DMS114 treated with DMSO at 0.1 percent for 48 hours (cell line): ENCODE results near the gene HSD17B10.
"Not testable (repeated sequence)": the region's sequence is repeated elsewhere in the genome, so short reads cannot be mapped to it uniquely, and the experiment has no call there.

Source experiments
- DNase-seq: peaks from one replicate; lab custom pipeline; 2025; ENCODE audit not compliant: unreplicated experiment; lab: John Stamatoyannopoulos, UW

The HSD17B10 gene

GRCh38 chrX:53433651-53434639, at the start of gene HSD17B10:
HSD17B10 (minus strand) TSS chrX:53434370; CDS start chrX:53434345, 25 bp downstream.
- DNase-seq, result peak; percentile 72

- no peak for DNase-seq
Observed at GRCh38 chrX:53483416-53483815, 49.2 kb upstream of the HSD17B10 start.

- peak; percentile 2 for DNase-seq
Observed at GRCh38 chrX:53481816-53482465, 47.8 kb upstream of the HSD17B10 start.

GRCh38 chrX:53481093-53481492, 46.9 kb upstream of the HSD17B10 start:
- no peak for DNase-seq

GRCh38 chrX:53479301-53479700, 45.1 kb upstream of the HSD17B10 start:
- DNase-seq, result no peak

GRCh38 chrX:53476371-53476770, 42.2 kb upstream of the HSD17B10 start:
- DNase-seq, result no peak

- DNase-seq, result no peak
Observed at GRCh38 chrX:53474707-53475106, 40.5 kb upstream of the HSD17B10 start.

- no peak for DNase-seq
Observed at GRCh38 chrX:53471346-53471745, 37.2 kb upstream of the HSD17B10 start.

GRCh38 chrX:53468659-53469058, 34.5 kb upstream of the HSD17B10 start:
- DNase-seq, result not testable (repeated sequence)

- DNase-seq, result peak; percentile 3
Observed at GRCh38 chrX:53458082-53458481, 23.9 kb upstream of the HSD17B10 start.

- no peak for DNase-seq
Observed at GRCh38 chrX:53456254-53456653, 22.1 kb upstream of the HSD17B10 start.

GRCh38 chrX:53452812-53453211, 18.6 kb upstream of the HSD17B10 start:
- no peak for DNase-seq

GRCh38 chrX:53449632-53450031, 15.5 kb upstream of the HSD17B10 start:
- no peak for DNase-seq

GRCh38 chrX:53447441-53447840, 13.3 kb upstream of the HSD17B10 start:
- no peak for DNase-seq

GRCh38 chrX:53445977-53446376, 11.8 kb upstream of the HSD17B10 start:
- DNase-seq, result peak; percentile 2

GRCh38 chrX:53442322-53442631, 8.1 kb upstream of the HSD17B10 start:
- DNase-seq, result no peak

GRCh38 chrX:53441531-53442321, 7.6 kb upstream of the HSD17B10 start:
- DNase-seq, result peak; percentile 8

GRCh38 chrX:53440621-53441517, 6.7 kb upstream of the HSD17B10 start:
- DNase-seq, result no peak

GRCh38 chrX:53440101-53440500, 5.9 kb upstream of the HSD17B10 start:
- no peak for DNase-seq

GRCh38 chrX:53438832-53439230, 4.7 kb upstream of the HSD17B10 start:
- DNase-seq, result no peak
